AG10803 (cell line): ENCODE data around the gene LPP.

Source experiments
- DNase-seq: peaks from one replicate; pipeline ENCODE4 v3.0.0; 2010; ENCODE audit warnings: low read depth
- H3K4me3 ChIP-seq: 2 replicates; pipeline ENCODE4 v1.5.1; 2011; ENCODE audit warnings: mild to moderate bottlenecking, low read length, control low read depth
- TF ChIP-seq, protein P1 (sequence below): conservative IDR thresholded peaks from 2 replicates; pipeline ENCODE4 v1.5.1; 2011; ENCODE audit warnings: mild to moderate bottlenecking, low read length, control low read depth, inconsistent platforms

Gene LPP

DNA sequence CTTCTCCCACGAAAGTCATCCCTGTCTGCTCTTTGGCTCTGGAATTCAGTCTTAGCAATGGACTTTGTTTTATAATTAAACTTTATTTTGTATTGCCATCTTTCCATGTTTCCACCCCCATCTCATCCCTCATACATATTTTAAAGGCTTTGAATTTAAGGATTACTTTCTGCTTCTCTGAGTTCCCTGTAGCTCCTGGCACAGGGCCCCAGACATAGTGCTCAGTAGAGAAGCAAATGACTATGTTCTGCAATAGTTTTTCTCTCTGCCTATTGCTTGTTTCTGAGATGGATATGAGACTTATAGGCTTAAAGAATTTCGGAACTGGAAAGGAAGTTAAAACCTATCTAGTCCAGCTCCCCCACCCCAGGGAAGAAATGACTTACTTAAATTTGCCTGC lies 197.0 kb downstream of the LPP start:
- H3K4me3 ChIP-seq = no peak overlapping the region
- no peak for DNase-seq
- TF ChIP-seq, protein P1, sequence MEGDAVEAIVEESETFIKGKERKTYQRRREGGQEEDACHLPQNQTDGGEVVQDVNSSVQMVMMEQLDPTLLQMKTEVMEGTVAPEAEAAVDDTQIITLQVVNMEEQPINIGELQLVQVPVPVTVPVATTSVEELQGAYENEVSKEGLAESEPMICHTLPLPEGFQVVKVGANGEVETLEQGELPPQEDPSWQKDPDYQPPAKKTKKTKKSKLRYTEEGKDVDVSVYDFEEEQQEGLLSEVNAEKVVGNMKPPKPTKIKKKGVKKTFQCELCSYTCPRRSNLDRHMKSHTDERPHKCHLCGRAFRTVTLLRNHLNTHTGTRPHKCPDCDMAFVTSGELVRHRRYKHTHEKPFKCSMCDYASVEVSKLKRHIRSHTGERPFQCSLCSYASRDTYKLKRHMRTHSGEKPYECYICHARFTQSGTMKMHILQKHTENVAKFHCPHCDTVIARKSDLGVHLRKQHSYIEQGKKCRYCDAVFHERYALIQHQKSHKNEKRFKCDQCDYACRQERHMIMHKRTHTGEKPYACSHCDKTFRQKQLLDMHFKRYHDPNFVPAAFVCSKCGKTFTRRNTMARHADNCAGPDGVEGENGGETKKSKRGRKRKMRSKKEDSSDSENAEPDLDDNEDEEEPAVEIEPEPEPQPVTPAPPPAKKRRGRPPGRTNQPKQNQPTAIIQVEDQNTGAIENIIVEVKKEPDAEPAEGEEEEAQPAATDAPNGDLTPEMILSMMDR = no peak

DNA sequence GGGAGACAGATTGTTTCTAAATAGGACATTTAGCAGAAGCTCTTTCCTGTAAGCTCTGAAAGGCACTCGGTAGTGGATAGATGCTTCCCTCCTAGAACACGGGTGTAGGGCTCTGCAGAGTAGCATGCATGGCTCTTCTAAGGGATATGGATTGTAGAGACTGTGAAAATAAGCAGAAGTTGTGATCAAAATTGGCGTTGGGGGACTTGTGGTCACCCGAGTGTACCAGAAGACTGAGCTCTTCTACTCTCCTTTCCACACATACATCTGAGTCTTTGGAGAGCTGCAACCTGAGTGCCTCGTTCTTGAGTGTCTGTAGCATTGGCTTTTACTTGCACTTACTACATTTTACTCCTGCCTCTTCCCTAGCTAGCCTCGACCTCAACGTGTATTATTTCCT lies 197.7 kb downstream of the LPP start:
- DNase-seq = no peak

DNA sequence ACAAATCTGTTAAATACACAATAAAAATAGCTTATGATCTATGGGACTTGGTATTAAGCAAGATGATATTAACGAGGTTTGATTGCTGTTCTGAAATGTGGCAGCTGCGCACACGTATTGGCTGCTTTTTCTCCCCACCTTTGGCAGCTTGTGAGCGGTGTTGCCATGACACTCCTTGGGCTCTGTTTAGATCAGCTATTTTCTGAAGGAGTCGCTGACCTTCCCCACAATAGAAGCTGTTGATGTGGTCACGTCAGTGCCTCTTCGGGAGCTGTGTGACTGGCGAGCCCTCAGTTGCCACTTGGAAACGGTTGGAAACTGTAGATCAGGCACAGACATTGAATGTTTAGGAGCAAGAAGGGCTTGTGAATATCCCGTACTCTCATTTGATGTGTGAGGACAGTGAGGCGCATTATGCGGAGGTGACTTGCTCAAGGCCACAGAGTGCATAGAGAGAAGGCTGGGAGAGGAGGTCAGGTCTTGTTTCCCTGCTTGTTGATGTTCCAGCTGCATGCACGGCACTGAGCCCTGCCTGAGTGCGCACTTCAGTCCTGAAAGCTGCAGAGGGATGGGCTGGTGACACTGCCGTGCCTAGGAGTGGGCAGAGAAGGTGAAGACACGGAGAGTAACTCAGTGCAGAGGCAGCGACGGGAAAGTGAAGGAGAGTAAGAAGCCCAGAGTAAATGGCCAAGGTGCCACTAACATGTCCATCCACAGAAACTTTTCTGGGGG lies 198.4 kb downstream of the LPP start:
- no peak for DNase-seq
- no peak overlapping the region for H3K4me3 ChIP-seq
- TF ChIP-seq, protein P1 = no peak

More for the DNA sequence above, 197.7 kb downstream of the LPP start:
- TF ChIP-seq, protein P1 = no peak
- H3K4me3 ChIP-seq = no peak overlapping the region

DNA sequence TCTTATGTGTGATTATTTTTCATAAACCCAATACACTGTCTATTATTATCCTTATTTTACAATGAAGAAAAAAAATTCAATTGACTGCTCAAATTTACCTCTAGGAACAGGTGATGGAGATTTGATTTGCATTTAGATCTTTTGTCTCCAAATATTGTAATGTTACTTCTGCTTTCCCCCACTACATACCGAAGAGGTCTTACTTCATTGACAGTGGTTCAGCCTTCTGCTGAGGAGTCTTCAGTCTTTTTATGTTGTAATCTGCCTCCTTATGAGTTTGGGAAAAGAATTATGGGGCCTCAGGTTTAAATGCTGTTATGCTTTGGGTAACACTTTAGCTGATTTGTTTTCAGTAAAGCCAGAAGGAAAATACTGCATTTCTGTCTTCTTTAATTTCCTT lies 199.5 kb downstream of the LPP start:
- TF ChIP-seq, protein P1 = no peak
- no peak for DNase-seq

DNA sequence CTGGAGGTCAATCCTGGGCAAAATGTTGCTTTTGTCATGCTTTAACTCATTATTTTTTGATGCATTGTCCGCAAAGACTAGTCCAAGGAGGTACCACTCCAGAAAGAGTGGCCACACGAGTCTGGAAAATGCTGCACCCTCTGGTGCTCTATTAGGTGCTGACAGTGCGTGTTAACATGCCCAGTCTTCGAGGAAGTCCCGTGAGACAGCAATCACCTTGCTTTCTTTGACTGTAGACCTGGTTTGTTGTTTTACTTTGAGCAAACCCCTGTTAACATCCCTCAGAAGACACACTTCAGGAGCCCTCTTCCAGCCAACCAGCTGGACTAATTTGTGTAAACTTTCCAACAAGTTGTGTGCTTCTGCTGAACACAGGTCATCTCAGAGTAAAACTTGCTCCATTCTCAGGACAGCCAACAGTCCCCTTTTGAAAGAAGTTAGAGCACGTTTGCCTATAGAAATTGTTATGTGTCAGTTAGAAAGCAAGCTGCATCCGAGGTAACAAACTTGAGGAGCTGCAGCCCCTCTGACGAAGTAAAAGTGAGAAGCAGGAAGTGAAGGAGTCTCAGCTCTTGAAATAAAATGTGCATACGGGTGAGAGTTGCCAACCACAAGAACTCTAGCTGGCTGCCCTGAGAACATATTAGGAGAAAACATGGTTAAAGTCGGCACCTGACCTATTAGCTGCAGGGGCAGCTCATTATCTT lies 205.0 kb downstream of the LPP start:
- no peak for DNase-seq
- no peak overlapping the region for H3K4me3 ChIP-seq
- TF ChIP-seq, protein P1 = no peak

More for the DNA sequence above, 199.5 kb downstream of the LPP start:
- no peak overlapping the region for H3K4me3 ChIP-seq

DNA sequence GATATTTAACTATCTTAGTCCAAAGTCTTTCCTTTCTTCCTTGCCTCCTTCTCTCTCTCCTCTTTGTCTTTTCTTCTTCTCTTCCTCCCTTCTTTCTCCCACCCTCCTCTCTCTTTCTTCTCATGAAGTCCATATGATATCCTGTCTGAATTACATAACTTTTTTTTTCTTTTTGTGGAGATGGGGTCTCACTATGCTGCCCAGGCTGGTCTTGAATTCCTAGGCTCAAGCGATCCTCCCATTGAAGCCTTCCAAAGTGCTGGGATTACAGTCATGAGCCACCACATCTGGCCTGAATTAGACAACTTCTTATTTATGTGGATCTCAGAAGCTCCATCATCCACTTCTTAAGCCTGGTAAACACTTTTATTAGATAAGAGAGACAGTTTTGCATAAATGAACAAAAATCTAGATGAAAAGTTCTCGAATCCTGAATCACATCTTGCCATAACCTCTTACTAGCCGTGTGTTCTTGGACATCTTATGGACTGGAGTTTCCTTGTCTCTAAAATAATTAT lies 206.5 kb downstream of the LPP start:
- TF ChIP-seq, protein P1 = no peak
- peak; percentile 39 for DNase-seq
- no peak overlapping the region for H3K4me3 ChIP-seq
